Measurements from ENCODE around the gene CTNNA3. TPM values are rescaled to one million over a fixed set of nuclear protein-coding genes. Genes with fewer than 3 reads are reported as not detected.

Gene CTNNA3
- total RNA-seq, 6 experiments from 2014 or later: 0.19 to 3.6 (median 1.2) TPM

DNA sequence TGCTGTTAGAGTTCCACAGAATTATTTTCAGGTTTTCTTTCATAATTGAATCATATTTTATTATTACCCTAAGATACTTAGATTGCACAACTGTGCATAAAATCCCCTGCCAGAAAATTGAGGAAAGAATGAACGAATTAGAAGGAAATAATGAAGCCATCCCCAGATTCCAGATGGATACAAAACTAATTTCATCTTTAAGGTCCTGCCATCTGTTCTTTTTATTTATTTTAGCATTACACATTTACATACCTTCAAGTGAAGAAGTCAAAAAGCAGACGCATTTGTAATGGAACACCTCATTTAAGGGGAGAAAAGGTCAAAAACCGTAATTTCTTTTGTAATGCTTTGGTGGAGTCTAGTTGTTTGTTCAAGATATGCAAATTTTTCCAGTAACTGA, 847.1 kb downstream of the CTNNA3 start:
- Histone ChIP-seq H3K9me3 (no peaks in the 10 kb centered on the region), H3K27ac (no peak overlapping the region), H3K4me1 (no peaks in the 10 kb centered on the region), H3K4me3 (no peak overlapping the region), H3K36me3 (no peaks in the 10 kb centered on the region), H3K27me3 (no peaks in the 10 kb centered on the region)
- no peak for TF ChIP-seq POLR2A (IDR thresholded peaks at IDR 0.05)
- TF ChIP-seq, protein P1, sequence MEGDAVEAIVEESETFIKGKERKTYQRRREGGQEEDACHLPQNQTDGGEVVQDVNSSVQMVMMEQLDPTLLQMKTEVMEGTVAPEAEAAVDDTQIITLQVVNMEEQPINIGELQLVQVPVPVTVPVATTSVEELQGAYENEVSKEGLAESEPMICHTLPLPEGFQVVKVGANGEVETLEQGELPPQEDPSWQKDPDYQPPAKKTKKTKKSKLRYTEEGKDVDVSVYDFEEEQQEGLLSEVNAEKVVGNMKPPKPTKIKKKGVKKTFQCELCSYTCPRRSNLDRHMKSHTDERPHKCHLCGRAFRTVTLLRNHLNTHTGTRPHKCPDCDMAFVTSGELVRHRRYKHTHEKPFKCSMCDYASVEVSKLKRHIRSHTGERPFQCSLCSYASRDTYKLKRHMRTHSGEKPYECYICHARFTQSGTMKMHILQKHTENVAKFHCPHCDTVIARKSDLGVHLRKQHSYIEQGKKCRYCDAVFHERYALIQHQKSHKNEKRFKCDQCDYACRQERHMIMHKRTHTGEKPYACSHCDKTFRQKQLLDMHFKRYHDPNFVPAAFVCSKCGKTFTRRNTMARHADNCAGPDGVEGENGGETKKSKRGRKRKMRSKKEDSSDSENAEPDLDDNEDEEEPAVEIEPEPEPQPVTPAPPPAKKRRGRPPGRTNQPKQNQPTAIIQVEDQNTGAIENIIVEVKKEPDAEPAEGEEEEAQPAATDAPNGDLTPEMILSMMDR (IDR thresholded peaks at IDR 0.05): no peak
- DNase-seq (no peak), ATAC-seq (no peak)
- intact Hi-C loops (cut with DNase I): no loop called here
- WGBS (ENCODE audit: insufficient coverage, low coverage, low lambda C conversion rate, missing lambda C conversion rate): 50% methylated on average over 3 of the region's 3 CpGs

DNA sequence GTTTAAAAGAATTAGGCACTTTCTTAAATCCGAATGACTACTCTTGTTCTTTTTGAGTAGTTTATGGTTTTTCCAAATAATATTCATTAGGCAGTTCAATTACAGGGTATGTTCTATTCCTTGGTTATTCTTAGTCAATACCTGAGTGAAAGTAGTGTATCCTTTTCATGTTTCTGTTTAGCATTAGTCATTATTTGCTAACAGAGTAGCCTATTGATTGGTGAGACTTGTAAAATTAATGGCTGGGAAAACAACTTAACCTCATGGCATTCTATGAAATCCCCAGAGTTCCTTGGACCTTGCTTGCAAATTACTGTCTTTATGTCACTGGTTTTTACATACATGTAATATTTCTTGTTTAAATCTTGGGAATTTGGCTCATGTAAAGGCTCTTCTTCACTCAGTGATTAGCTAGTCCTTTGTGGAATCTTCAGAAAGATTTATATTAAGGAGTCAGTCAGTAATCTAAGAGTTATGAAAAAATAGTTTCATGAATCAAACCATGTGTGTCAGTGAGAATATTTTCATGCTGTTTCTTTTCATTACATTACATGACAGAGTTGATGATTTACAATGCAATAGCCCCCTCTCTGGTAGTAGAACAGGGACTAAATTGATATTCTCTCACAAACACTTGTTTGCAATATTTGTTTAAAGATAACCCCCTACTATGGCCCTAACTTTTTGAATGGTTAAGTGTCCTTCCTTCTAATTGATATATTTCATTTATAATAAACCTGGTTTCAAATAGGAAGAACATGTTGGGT, 851.6 kb downstream of the CTNNA3 start:
- H3K27ac ChIP-seq: no peak overlapping the region
- intact Hi-C loops (cut with DNase I): no loop called here
- TF ChIP-seq POLR2A (IDR thresholded peaks at IDR 0.05): no peak
- TF ChIP-seq, protein P1 (IDR thresholded peaks at IDR 0.05): no peak
- no peaks in the 10 kb centered on the region for H3K4me1 ChIP-seq
- H3K9me3 ChIP-seq: no peaks in the 10 kb centered on the region
- H3K4me3 ChIP-seq: no peak overlapping the region
- H3K36me3 ChIP-seq: no peaks in the 10 kb centered on the region
- ATAC-seq (peak in 1 of 4 donors; percentile 38), DNase-seq (no peak)
- WGBS (ENCODE audit: insufficient coverage, low coverage, low lambda C conversion rate, missing lambda C conversion rate): 75% methylated on average over 1 of the region's 1 CpG
- no peaks in the 10 kb centered on the region for H3K27me3 ChIP-seq

DNA sequence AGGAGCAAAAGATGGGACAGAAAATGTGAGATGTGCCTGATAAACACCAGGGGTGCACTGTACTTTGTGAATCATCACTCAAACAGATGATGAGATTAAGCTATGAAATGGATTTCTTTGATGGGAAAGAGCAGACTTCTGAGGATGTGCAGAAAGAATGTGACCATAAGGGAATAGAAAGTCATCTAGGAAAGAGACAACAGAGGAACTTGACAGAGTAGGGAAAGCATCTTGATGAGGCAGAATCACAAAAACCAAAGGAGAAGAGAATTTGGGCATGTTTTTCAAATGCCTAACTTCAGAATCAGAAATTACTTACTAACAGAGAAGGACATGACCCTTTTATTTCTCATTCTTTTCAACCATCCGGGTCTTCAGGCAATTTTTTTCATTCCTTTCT, 852.6 kb downstream of the CTNNA3 start:
- DNase-seq: no peak
- 56% methylated on average over 1 of the region's 1 CpG for WGBS (ENCODE audit: insufficient coverage, low coverage, low lambda C conversion rate, missing lambda C conversion rate)
- H3K9me3 ChIP-seq: no peaks in the 10 kb centered on the region
- no peaks in the 10 kb centered on the region for H3K36me3 ChIP-seq
- no peak for ATAC-seq
- no peaks in the 10 kb centered on the region for H3K4me1 ChIP-seq
- no peaks in the 10 kb centered on the region for H3K27me3 ChIP-seq
- intact Hi-C loops (cut with DNase I): no loop called here
- TF ChIP-seq, protein P1 (IDR thresholded peaks at IDR 0.05): no peak
- TF ChIP-seq POLR2A (IDR thresholded peaks at IDR 0.05): no peak
- no peak overlapping the region for H3K27ac ChIP-seq
- H3K4me3 ChIP-seq: no peak overlapping the region

DNA sequence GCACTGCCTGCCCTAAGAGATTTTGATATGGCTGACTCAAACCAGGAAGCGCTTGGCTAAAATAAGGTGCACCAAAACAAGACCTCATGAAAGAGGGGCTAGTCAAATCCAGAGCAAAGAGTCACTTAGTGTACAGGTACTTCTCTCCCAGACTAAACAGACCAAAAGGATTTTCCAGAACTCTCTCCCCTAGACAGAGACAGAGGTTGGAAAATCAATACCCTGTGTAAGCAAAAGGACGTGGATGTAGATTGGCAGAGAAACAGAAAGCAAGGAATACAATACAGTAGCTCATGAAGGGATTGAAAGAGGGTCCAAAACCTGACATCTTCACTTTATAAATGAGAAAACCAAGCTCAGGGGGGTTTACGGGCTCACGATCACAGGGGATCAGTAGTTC, 853.1 kb downstream of the CTNNA3 start:
- peak; percentile 51 to 80 (median 56) for ATAC-seq
- 49% methylated on average over 2 of the region's 4 CpGs for WGBS (ENCODE audit: insufficient coverage, low coverage, low lambda C conversion rate, missing lambda C conversion rate)

More for the DNA sequence above, 853.1 kb downstream of the CTNNA3 start:
- Histone ChIP-seq H3K36me3 (no peaks in the 10 kb centered on the region), H3K27ac (no peak overlapping the region), H3K4me3 (no peak overlapping the region), H3K9me3 (no peaks in the 10 kb centered on the region), H3K4me1 (no peaks in the 10 kb centered on the region), H3K27me3 (no peaks in the 10 kb centered on the region)
- intact Hi-C loops (cut with DNase I): no loop called here
- no peak for DNase-seq
- TF ChIP-seq, protein P1 (IDR thresholded peaks at IDR 0.05): no peak
- TF ChIP-seq POLR2A (IDR thresholded peaks at IDR 0.05): no peak

Data from right lobe of liver (tissue), 6 donors.